ENCODE measurements around the gene GLI3.
A peak's percentile ranks its signal among the peaks of the same experiment; 100 is the strongest.

The GLI3 gene

DNA sequence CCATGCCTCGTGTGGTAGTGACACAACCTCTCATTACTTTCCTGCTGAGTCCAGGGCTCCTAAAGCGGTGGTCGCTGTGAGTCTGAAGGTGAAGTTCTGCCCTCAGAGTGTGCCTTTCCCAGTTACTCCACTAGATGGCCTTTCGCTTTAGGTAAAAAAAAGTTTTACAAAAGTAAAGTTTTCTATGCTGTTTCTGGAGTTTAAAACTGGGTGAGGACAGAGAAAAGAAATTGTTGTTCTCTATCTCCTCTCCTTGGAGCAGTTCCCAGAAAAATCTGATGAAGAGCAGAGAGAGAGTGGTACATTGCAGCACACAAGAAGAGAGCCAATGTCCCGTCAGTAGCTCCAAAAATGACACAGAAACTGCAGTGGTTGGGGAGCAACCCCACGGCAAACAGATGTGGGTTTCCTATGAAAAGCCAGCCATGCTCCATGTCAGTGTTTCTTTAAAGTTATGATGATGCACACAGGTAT is 257.1 kb downstream of the GLI3 start:
- Histone ChIP-seq H3K27ac (no peak overlapping the region), H3K9me3 (ENCODE audit: severe bottlenecking) (no peaks in the 10 kb centered on the region), H3K4me3 (ENCODE audit: low read depth, low read length) (no peak overlapping the region), H3K27me3 (ENCODE audit: insufficient read depth, low read depth, severe bottlenecking) (peaks cover 39% of the 10 kb centered on the region), H3K36me3 (no peaks in the 10 kb centered on the region)
- peak; percentile 13 for DNase-seq
- TF ChIP-seq, protein P1, sequence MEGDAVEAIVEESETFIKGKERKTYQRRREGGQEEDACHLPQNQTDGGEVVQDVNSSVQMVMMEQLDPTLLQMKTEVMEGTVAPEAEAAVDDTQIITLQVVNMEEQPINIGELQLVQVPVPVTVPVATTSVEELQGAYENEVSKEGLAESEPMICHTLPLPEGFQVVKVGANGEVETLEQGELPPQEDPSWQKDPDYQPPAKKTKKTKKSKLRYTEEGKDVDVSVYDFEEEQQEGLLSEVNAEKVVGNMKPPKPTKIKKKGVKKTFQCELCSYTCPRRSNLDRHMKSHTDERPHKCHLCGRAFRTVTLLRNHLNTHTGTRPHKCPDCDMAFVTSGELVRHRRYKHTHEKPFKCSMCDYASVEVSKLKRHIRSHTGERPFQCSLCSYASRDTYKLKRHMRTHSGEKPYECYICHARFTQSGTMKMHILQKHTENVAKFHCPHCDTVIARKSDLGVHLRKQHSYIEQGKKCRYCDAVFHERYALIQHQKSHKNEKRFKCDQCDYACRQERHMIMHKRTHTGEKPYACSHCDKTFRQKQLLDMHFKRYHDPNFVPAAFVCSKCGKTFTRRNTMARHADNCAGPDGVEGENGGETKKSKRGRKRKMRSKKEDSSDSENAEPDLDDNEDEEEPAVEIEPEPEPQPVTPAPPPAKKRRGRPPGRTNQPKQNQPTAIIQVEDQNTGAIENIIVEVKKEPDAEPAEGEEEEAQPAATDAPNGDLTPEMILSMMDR (IDR thresholded peaks at IDR 0.05; ENCODE audit: low read depth, low read length) = peak; percentile 65

DNA sequence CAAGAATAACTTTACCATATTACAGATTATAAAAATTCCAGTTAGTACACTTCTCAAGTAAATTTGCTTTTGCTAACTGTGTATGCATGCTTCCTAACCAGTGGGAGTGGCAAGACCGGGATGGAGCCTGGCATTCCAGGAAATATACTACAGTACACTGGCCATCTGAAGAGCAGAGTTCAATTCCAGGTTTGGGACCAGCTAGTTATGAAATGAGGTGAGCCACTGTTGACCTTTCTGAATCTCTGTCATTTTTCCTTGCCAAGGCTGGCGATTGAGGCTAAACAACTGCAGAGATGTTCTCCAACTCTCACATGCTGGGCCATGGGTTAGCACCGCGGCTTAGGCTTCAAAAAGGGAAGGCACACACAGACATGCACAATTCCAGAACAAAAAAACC is 258.2 kb downstream of the GLI3 start:
- no peak for DNase-seq
- Histone ChIP-seq H3K36me3 (no peaks in the 10 kb centered on the region), H3K27me3 (ENCODE audit: insufficient read depth, low read depth, severe bottlenecking) (peaks cover 43% of the 10 kb centered on the region), H3K4me3 (ENCODE audit: low read depth, low read length) (no peak overlapping the region), H3K27ac (no peak overlapping the region), H3K9me3 (ENCODE audit: severe bottlenecking) (no peaks in the 10 kb centered on the region)
- TF ChIP-seq, protein P1 (IDR thresholded peaks at IDR 0.05; ENCODE audit: low read depth, low read length) = no peak

DNA sequence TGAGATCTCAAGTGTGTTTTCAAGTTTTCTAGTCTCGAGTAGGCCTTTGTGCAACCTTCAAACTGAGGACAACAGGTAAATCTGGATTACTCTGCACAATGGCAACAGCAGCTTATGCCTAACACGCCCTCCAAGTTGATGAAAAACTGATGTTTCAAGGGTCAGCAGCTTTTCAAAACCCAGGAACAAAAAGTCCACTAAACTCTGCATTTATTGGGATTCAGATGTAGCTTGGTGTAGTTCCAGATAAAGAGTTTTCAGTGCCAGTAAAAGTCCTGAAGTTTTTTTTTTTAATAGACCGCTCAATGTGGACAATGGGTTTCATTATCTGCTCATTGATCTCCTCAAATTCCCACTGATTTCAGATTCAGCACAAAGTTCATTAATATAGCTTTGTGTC is 259.3 kb downstream of the GLI3 start:
- Histone ChIP-seq H3K27me3 (ENCODE audit: insufficient read depth, low read depth, severe bottlenecking) (peaks cover 36% of the 10 kb centered on the region), H3K4me3 (ENCODE audit: low read depth, low read length) (no peak overlapping the region), H3K36me3 (no peaks in the 10 kb centered on the region), H3K27ac (no peak overlapping the region), H3K9me3 (ENCODE audit: severe bottlenecking) (no peaks in the 10 kb centered on the region)
- DNase-seq = no peak
- TF ChIP-seq, protein P1 (IDR thresholded peaks at IDR 0.05; ENCODE audit: low read depth, low read length) = no peak

DNA sequence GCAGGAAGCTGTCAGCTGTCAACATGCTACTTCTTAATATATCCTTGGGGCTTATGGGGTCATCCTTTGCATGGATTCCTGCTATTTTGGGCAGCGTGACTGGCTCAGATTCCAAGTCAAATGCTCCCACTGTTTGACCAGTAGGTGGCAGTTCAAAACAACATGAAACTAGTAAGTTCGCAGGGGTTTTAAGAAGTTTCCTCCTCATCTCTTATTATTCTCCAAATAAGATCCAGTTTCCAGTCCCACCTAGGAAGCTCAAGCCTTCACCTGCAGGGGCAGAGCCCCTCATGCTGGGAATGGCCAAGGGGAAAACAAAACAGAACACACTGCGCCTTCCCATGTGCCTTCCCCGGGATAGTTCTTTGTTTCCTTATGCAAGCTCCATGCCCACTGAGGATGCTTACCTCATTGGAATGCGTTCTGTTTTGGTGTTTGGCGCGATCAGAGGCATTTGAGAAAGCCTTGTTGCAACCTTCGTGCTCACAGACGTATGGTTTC is 259.8 kb downstream of the GLI3 start:
- TF ChIP-seq, protein P1 (IDR thresholded peaks at IDR 0.05; ENCODE audit: low read depth, low read length) = peak; percentile 62
- DNase-seq = peak; percentile 10
- Histone ChIP-seq H3K36me3 (no peaks in the 10 kb centered on the region), H3K9me3 (ENCODE audit: severe bottlenecking) (no peaks in the 10 kb centered on the region), H3K27ac (no peak overlapping the region), H3K27me3 (ENCODE audit: insufficient read depth, low read depth, severe bottlenecking) (peaks cover 40% of the 10 kb centered on the region), H3K4me3 (ENCODE audit: low read depth, low read length) (no peak overlapping the region)

DNA sequence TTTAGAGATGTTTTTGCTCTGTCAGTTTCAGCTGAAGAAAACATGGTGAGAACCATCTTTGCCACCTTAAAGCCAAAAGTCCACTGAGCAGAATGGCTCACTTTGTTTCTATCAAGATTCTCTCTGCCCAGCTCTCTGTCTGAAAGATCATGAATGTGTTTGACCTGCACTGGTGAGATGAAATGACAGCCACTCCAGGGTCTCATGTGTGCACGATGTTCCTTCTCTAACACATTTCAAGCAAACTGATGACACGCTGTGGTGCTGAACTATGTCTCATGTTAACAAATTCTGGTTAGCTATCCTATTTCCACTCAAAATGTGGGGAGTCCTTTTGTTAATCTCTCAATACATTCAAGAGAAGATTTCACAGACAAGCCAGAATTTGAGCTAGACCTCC is 260.6 kb downstream of the GLI3 start:
- DNase-seq = no peak
- TF ChIP-seq, protein P1 (IDR thresholded peaks at IDR 0.05; ENCODE audit: low read depth, low read length) = no peak
- no peaks in the 10 kb centered on the region for H3K36me3 ChIP-seq

DNA sequence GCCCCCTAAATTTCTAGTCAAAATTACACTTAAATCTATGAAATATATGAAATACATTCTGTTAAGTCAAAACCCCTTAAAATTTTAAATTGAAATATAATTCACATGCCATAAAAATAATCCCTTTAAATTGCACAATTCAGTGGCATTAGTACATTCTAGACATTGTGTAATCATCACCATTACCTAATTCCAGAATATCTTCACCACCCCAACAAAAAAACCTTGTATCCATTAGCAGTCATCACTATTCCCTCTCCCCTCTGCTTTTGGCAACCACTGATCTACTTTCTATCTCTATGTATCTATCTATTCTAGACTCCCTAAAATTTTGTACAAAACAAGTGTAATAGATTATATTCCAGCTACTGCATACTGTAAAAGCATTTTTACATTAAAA is 261.2 kb downstream of the GLI3 start:
- Histone ChIP-seq H3K9me3 (ENCODE audit: severe bottlenecking) (no peaks in the 10 kb centered on the region), H3K27me3 (ENCODE audit: insufficient read depth, low read depth, severe bottlenecking) (peaks cover 36% of the 10 kb centered on the region), H3K36me3 (no peaks in the 10 kb centered on the region), H3K4me3 (ENCODE audit: low read depth, low read length) (no peak overlapping the region), H3K27ac (no peak overlapping the region)
- DNase-seq = no peak
- TF ChIP-seq, protein P1 (IDR thresholded peaks at IDR 0.05; ENCODE audit: low read depth, low read length) = no peak

More for the DNA sequence above, 260.6 kb downstream of the GLI3 start:
- Histone ChIP-seq H3K4me3 (ENCODE audit: low read depth, low read length) (no peak overlapping the region), H3K27ac (no peak overlapping the region), H3K9me3 (ENCODE audit: severe bottlenecking) (no peaks in the 10 kb centered on the region), H3K27me3 (ENCODE audit: insufficient read depth, low read depth, severe bottlenecking) (peaks cover 36% of the 10 kb centered on the region)
